Measurements from ENCODE around the gene TULP1.

TULP1 gene

DNA sequence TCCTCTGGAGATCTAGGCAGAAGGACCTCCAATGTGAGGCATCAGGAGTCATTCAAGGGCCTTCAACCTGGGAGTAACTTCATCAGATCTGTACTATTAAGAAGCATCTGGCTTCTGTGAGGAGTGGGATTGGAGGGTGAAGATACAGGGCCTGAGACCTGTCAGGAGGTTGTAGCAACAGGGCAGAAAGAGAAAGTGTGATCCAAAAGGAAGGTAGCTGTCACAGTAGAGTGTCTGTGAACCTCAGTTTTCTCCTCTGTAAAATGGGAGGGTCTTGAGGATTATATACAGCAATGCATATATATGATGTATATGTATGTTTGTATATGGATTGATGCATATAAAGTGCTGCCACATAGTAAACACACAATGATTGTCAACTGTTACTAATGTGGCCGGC is 47.0 kb downstream of the TULP1 start:
- DNase-seq (ENCODE audit: low read depth in 2 of 2) = no peak

DNA sequence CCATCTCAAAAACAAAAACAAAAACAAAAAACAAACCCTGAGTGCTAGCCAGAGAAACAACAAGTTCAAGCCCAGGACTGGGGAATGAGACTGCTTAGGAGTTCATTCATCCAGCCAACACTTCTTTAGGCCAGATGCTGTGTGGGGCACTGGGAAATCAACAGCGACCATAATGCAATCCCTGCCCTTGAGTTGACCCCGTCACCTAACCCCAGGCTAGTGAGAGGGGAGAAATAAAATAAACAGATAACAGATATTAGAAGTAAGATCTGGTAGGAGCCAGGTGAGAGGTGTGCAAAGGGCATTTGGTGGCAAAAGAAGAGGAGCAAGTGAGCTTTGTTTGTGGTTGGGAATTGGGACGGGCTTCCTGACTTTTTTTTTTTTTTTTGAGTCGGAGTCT is 49.4 kb downstream of the TULP1 start:
- no peak for DNase-seq (ENCODE audit: low read depth in 2 of 2)

DNA sequence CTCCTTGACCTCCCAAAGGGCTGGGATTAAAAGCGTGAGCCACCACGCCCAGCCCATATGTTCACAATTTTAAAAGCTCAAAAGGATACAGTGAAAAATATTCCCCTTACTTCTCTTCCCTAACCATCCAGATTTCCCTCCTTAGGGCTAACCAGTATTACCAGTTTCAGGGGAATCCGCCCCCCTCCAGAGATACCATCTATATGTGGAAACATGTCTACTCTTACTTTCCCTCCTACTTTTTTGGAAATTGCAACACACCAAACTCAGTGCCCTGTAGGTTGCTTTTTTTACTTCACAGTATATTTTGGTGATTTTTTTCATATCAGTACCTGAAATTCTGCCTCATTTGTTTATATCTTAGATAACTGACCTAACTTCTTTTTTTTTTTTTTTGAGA is 51.4 kb downstream of the TULP1 start:
- DNase-seq (ENCODE audit: low read depth in 2 of 2) = no peak

DNA sequence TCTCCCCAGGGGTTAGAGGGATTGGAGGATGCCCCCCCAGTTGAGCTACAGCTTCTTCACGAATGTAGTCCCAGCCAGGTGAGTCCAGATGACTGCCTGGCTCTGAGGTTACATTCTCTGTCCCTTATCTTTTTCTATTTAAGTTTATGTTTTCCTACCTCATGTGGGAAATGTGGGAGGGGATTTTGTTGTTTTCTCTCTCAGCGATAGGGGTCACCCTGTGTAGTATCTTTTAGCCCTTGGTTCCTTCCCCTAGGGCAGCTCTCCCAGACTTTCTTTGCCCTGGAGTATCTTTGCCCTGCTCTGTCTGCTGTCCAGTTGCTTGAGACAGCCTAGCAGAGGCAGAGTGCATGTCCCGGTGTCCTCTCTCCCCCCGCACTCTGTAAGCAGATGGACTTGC is 54.8 kb downstream of the TULP1 start:
- no peak for DNase-seq (ENCODE audit: low read depth in 2 of 2)

DNA sequence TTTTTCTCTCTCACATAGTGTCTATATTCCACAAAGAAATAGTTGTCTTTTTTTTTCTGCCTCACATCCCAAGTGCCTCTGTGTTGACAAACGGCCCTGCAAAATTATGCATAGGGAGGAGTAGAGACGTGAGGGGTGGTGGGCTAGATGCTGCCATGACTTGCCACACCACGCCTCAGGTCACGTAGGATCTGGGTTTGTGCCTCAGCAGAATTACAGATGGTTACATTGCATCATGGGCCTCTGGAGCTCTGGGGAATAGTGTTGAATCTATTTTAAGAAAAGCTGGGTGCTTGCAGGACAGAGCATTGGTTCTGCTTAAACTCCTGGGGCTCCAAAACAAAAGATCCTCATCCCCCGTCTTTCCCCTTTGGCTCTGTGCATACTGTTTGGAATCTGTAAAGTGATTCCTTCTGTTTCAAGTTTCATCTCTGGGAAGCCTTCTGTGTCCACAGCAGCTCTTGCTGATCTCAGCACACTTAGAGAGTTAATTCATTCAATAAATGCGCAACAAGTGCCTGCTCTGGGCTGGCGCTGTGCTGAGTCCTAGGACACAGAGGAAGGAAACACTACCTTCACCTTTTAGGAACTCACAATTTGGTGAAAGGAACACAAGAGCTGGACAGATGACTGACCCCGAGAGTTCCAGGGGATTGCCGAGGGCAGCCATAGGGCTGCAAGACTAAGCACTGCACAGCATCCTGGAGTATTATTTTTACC is 58.1 kb downstream of the TULP1 start:
- DNase-seq (ENCODE audit: low read depth in 2 of 2) = no peak

DNA sequence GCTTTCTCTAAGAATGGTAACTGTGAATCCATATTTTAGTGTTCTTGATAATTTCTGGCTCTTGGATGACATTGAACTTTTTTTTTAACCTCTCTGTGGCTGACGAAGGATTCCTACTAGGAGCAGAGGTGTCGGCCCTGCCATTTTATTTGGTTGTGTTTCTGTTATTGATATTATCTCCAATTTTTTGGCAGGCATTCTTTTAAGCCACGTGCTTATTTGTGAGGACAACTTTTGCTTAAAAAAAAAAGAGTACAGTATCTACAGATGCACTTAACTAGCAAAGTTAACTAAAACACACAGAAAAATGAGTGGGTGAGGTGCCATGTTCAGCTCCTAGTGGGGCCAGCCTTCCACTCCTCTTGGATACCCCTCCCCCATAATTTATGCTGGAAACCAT is 59.5 kb downstream of the TULP1 start:
- no peak for DNase-seq (ENCODE audit: low read depth in 2 of 2)

DNA sequence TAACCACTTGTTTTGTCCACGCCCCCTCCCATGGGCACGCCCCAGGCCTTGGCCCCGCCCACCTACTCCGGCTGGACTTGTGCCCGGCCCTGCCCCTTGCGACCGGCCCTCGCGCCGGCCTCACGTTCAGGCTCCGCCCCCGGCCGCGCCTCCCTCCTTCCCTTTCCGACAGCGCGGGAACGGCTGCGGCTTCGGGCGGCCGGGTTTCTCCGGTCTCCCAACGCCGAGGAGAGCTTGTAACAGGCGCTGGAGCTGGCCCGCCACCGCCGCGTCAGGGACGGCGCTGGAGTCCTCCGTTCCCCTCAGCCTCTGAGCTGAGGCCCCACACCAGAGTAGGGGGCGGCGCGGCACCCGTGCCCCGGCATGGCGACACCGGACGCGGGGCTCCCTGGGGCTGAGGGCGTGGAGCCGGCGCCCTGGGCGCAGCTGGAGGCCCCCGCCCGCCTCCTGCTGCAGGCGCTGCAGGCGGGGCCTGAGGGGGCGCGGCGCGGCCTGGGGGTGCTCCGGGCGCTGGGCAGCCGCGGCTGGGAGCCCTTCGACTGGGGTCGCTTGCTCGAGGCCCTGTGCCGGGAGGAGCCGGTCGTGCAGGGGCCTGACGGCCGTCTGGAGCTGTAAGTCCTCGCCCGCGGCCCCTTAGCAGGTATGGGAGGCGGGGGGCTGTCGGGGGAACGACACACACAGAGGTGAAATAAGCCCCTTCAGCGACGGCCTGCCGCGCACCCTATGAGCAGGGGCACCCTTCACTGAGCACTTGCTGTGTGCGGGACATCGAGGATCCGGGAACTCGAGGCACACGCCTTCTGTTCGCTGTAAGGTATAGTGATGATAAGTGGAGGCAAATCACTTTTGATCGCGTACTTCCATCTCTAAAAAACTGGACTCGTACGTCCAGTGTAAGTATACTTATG is 60.3 kb downstream of the TULP1 start, which contains the start of gene FANCE:
Gene FANCE (plus strand): TSS at position 156 of the 908 bp plus-strand sequence. CDS start 208 bp downstream, at position 364.
- DNase-seq (ENCODE audit: low read depth in 2 of 2) = peak; percentile 78 to 80

DNA sequence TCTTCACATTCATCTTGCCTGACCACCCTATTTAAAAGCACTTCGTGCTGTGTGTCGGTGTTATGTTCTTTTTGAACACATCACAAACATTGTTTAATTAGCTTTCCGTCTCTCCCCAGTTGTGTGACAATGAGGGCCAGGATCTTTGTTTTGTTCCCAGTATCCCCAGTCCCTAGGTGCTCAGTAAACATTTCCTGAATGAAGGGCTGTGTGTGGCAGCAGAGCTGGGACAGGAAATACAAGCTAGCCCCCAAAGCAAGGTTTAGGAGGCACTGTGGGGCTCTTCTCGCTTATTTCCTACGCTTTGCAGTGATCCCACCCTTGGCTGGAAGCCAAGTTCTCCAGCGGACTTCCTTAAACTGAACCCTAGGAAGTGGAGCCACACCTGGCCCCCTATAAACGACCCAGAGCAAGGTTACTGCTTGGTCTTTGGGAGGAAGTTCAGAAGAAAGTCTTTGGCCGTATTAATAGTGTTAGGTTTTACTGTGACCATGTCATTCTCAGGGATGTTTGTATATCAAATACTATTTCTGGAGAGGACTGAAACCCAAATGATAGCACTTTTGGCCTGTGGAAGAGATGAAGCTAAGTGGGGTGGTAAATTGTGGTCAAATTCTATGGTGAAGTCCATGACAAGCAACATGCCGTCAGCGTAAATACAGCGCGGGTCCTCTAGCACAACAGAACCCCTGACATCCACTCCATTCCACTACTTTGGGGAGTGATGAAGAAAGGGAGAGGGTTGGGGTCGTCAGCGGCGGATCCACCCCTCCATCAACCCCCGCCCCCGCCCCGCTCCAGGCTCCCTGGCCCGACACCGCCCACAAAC is 61.1 kb downstream of the TULP1 start:
- DNase-seq (ENCODE audit: low read depth in 2 of 2) = no peak

DNA sequence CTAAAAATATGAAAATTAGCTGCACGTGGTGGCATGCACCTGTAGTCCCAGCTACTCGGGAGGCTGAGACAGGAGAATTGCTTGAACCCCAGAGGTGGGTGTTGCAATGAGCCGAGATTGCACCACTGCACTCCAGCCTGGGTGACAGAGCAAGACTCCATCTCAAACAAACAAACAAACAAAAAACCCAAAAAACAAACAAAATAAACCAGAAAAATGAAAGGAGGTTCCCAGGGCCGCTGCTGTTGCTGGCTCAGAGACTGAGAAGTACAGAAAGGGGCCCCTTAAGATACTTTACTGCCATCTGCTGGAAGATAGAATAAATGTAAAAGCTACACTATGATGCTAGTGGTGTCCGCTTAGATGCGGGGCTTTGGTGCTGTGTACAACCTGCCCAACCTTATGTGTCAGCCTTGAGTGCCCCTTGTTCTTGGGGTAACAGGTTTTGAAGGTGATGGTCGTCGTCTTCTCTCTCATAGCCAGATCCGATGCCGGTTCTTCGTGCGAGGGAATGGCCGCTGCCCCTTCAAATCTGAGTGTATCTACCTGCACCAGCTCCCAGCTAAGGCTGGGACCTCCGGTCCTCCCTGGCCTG is 63.3 kb downstream of the TULP1 start:
- no peak for DNase-seq (ENCODE audit: low read depth in 2 of 2)

DNA sequence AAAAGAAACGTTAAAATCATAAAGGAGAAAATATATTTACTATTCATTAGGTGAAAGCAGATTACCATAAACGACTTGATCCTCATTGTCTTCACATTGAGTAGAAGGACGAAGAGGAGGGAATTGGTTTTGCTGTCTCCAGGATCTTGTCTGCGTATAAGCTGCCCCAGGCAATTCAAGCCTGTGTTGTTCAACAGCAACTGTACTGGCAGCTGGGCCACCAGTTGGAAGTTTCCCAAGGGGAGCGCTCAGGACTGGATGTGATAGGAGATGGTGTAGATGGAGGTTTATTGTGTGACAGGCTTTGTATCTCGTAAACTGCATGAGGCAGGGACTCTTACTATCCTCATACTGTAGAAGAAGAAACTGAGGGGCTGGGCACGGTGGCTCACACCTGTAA is 64.5 kb downstream of the TULP1 start:
- no peak for DNase-seq (ENCODE audit: low read depth in 2 of 2)

Measured in stimulated activated CD8-positive, alpha-beta memory T cell treated with anti-CD3 and anti-CD28 coated beads, Interleukin-15, amount 100 ng/mL, for 4 hours (primary cell).